Hepatocyte (in vitro differentiated cells): ENCODE data around the gene OR51G2. TPM values are rescaled to one million over a fixed set of nuclear protein-coding genes. Genes with fewer than 3 reads are reported as not detected.

Experiments
- DNase-seq: peaks from one replicate; pipeline ENCODE4 v3.0.0-alpha.2; 2016; ENCODE audit warnings: low spot score
- H2AFZ ChIP-seq: fragments of 200-600 bp; sonication (generic); 2 replicates; pipeline ENCODE4 v1.6.0; 2016; ENCODE audit warnings: antibody characterized with exemption, mild to moderate bottlenecking
- H3K27ac ChIP-seq: fragments of 200-600 bp; sonication (generic); 2 replicates; pipeline ENCODE4 v1.5.1; 2016; ENCODE audit warnings: mild to moderate bottlenecking
- H3K27me3 ChIP-seq: fragments of 200-600 bp; sonication (generic); 2 replicates; pipeline ENCODE4 v1.6.1; 2016
- H3K36me3 ChIP-seq: fragments of 200-600 bp; sonication (generic); replicated peaks from 2 replicates; pipeline ENCODE4 v1.5.1; 2016; ENCODE audit warnings: low read depth; ENCODE audit not compliant: insufficient read depth
- H3K4me1 ChIP-seq: fragments of 200-600 bp; sonication (generic); 2 replicates; pipeline ENCODE4 v1.5.1; 2016; ENCODE audit warnings: mild to moderate bottlenecking, moderate library complexity; ENCODE audit not compliant: insufficient read depth
- H3K4me2 ChIP-seq: fragments of 200-600 bp; sonication (generic); 2 replicates; pipeline ENCODE4 v1.6.0; 2016
- H3K4me3 ChIP-seq: fragments of 200-600 bp; sonication (generic); 2 replicates; pipeline ENCODE4 v1.5.1; 2016; ENCODE audit warnings: mild to moderate bottlenecking
- H3K79me2 ChIP-seq: fragments of 200-600 bp; sonication (generic); 2 replicates; pipeline ENCODE4 v1.6.0; 2017; ENCODE audit warnings: mild to moderate bottlenecking
- H3K9me2 ChIP-seq: fragments of 200-600 bp; sonication (generic); replicated peaks from 2 replicates; pipeline ENCODE4 v1.6.0; 2017; ENCODE audit warnings: mild to moderate bottlenecking; ENCODE audit not compliant: insufficient read depth
- H3K9me3 ChIP-seq: fragments of 200-600 bp; sonication (generic); 2 replicates; pipeline ENCODE4 v1.5.1; 2016; ENCODE audit warnings: low read depth, mild to moderate bottlenecking
- H4K20me1 ChIP-seq: fragments of 200-600 bp; sonication (generic); 2 replicates; pipeline ENCODE4 v1.6.0; 2016; ENCODE audit warnings: mild to moderate bottlenecking; ENCODE audit not compliant: insufficient read depth, poor library complexity, severe bottlenecking
- CTCF ChIP-seq: fragments of 200-600 bp; sonication (generic); IDR thresholded peaks from 2 replicates; pipeline ENCODE4 v1.5.1; 2016; ENCODE audit warnings: antibody characterized with exemption, mild to moderate bottlenecking; ENCODE audit not compliant: poor library complexity
- EZH2 ChIP-seq: fragments of 200-600 bp; sonication (generic); IDR thresholded peaks from 2 replicates; pipeline ENCODE4 v1.6.1; 2016; ENCODE audit warnings: antibody characterized with exemption, mild to moderate bottlenecking, borderline replicate concordance
- EZH2phosphoT487 ChIP-seq: fragments of 200-600 bp; sonication (generic); IDR thresholded peaks from one replicate; pipeline ENCODE4 v1.6.1; 2018; ENCODE audit warnings: antibody characterized with exemption, mild to moderate bottlenecking, low read depth, moderate library complexity; ENCODE audit not compliant: unreplicated experiment, severe bottlenecking
- WGBS: methylation state at CpG from one replicate; pipeline ENCODE4 v1.1.6; 2016; ENCODE audit warnings: low lambda C conversion rate; ENCODE audit errors: missing lambda C conversion rate; 5-methylcytosine and 5-hydroxymethylcytosine counted together
- polyA plus RNA-seq: library from polyadenylated mRNA; unstranded; fragments of >200 nt; fragmentation: Nextera tagmentation; extraction: Ambion mirVana; gene quantifications from 2 replicates; pipeline ENCODE4 v1.2.1, GENCODE V29; 2016
- total RNA-seq: library from RNA; depleted of rRNA; stranded (reverse); fragments of >200 nt; gene quantifications from 2 replicates; pipeline ENCODE4 v1.2.3, GENCODE V29; 2014

OR51G2 gene
- total and polyA plus RNA-seq, 2 experiments from 2014 or later = not detected

GRCh38 chr11:4903484-4903883 lies 15.7 kb downstream of the OR51G2 start, which contains the start of gene OR51A7:
OR51A7 (plus strand) TSS chr11:4903783; CDS start chr11:4907370, 3,587 bp downstream.
- H3K36me3 ChIP-seq = no peaks in the 10 kb centered on the region
- H3K4me3 ChIP-seq = no peak within 1 kb of the TSS
- H4K20me1 ChIP-seq = no peaks in the 10 kb centered on the region
- no peak for DNase-seq
- no peaks in the 10 kb centered on the region for H3K9me2 ChIP-seq
- no peaks in the 10 kb centered on the region for H3K27me3 ChIP-seq
- H2AFZ ChIP-seq = no peak within 1 kb of the TSS
- no peaks in the 10 kb centered on the region for H3K79me2 ChIP-seq
- H3K9me3 ChIP-seq = no peaks in the 10 kb centered on the region
- H3K27ac ChIP-seq = no peak within 1 kb of the TSS
- no peaks in the 10 kb centered on the region for H3K4me1 ChIP-seq
- no peak within 1 kb of the TSS for H3K4me2 ChIP-seq
- TF ChIP-seq EZH2phosphoT487 = no peak
- no peak for TF ChIP-seq EZH2

GRCh38 chr11:4891996-4892640 lies 27.0 kb downstream of the OR51G2 start:
- H3K4me2 ChIP-seq = no peak overlapping the region
- no peak overlapping the region for H2AFZ ChIP-seq
- H3K36me3 ChIP-seq = no peaks in the 10 kb centered on the region
- no peaks in the 10 kb centered on the region for H4K20me1 ChIP-seq
- TF ChIP-seq EZH2phosphoT487 = no peak
- no peak for TF ChIP-seq CTCF
- TF ChIP-seq EZH2 = no peak
- no peak overlapping the region for H3K27ac ChIP-seq
- no peak overlapping the region for H3K4me3 ChIP-seq
- no peaks in the 10 kb centered on the region for H3K79me2 ChIP-seq
- 87% methylated on average over 1 of the region's 1 CpG for WGBS
- no peaks in the 10 kb centered on the region for H3K9me2 ChIP-seq
- no peaks in the 10 kb centered on the region for H3K27me3 ChIP-seq
- peak; percentile 10 for DNase-seq
- H3K9me3 ChIP-seq = no peaks in the 10 kb centered on the region
- no peaks in the 10 kb centered on the region for H3K4me1 ChIP-seq

GRCh38 chr11:4890279-4890678 lies 28.9 kb downstream of the OR51G2 start:
- Histone ChIP-seq H3K79me2 (no peaks in the 10 kb centered on the region), H3K9me3 (no peaks in the 10 kb centered on the region), H3K4me3 (no peak overlapping the region), H3K9me2 (no peaks in the 10 kb centered on the region), H3K4me2 (no peak overlapping the region), H3K27ac (no peak overlapping the region), H3K36me3 (no peaks in the 10 kb centered on the region), H3K27me3 (no peaks in the 10 kb centered on the region), H2AFZ (no peak overlapping the region), H3K4me1 (no peaks in the 10 kb centered on the region), H4K20me1 (no peaks in the 10 kb centered on the region)
- DNase-seq = no peak
- 92% methylated on average over 2 of the region's 2 CpGs for WGBS
- TF ChIP-seq EZH2 (no peak), CTCF (no peak)

GRCh38 chr11:4887591-4887990 lies 31.6 kb downstream of the OR51G2 start:
- Histone ChIP-seq H3K27ac (no peak overlapping the region), H3K79me2 (no peaks in the 10 kb centered on the region), H3K4me3 (no peak overlapping the region), H3K36me3 (no peaks in the 10 kb centered on the region), H4K20me1 (no peaks in the 10 kb centered on the region), H3K9me2 (no peaks in the 10 kb centered on the region), H3K4me2 (no peak overlapping the region), H3K9me3 (no peaks in the 10 kb centered on the region), H2AFZ (no peak overlapping the region), H3K27me3 (no peaks in the 10 kb centered on the region), H3K4me1 (no peaks in the 10 kb centered on the region)
- WGBS = 0% methylated on average over 1 of the region's 1 CpG
- TF ChIP-seq CTCF (no peak), EZH2phosphoT487 (no peak), EZH2 (no peak)
- no peak for DNase-seq
